ENCODE data around the gene RASSF4. TPM values are rescaled to one million over a fixed set of nuclear protein-coding genes. Genes with fewer than 3 reads are reported as not detected.

Gene RASSF4
- total and polyA plus RNA-seq, 2 experiments from 2014 or later, result 2.1 to 2.3 TPM

DNA sequence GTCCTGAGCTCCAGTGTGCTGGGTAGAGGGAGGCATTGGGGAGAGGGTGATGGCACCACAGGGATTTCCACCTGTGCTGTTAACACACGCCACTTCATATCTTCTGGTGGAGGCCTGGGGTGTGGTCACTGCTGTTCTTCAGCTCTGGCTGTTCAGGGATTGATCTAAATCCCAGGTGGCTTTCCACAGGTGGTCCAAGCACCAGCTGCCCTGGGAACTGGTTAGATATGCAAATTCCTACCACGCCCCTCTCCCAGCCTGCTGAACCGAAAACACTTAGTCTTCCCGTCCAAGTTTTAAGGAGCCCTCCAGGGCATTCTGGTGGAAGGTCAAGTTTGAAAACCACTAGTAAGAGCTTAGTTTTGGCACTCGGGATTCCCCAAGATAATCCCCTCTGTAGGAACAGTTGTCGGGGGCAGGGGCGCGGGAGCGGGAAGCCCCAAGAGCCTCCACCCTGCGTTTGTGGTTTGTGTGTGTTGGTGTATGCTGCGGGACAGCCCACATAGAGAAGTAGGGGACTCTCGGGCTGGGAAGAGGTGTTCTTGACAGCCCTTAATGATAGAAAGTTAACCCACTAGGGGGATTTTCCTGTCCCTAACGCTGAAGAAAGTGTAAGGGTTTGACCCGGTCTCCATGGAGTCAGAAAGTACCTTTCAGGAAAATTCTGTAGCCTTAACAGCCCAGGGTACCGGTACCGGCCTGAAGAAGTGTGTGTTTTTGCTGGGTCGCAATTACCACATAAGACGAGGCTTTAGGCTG, 13.9 kb downstream of the RASSF4 start:
- in situ Hi-C loops (cut with MboI), result no loop called here
- Histone ChIP-seq H3K9ac (no peak overlapping the region), H3K4me2 (ENCODE audit: unreplicated experiment) (no peak overlapping the region), H3K27me3 (replicated peaks; ENCODE audit: insufficient read depth) (no peaks in the 10 kb centered on the region), H3F3A (ENCODE audit: insufficient read depth) (no peaks in the 10 kb centered on the region), H3K9me3 (ENCODE audit: low read depth) (no peaks in the 10 kb centered on the region), H3K4me1 (ENCODE audit: insufficient read depth) (peaks cover 14% of the 10 kb centered on the region), H3K27ac (no peak overlapping the region), H2AFZ (peak overlapping the region; percentile 96; the same call in 1 of the 2 replicates), H3K79me2 (ENCODE audit: insufficient read depth) (no peaks in the 10 kb centered on the region), H3K9me2 (ENCODE audit: insufficient read depth) (no peaks in the 10 kb centered on the region), H4K20me1 (ENCODE audit: insufficient read depth) (no peaks in the 10 kb centered on the region), H3K4me3 (no peak overlapping the region), H3K36me3 (ENCODE audit: low read depth) (no peaks in the 10 kb centered on the region)
- 90 to 91% methylated on average over 18 of the region's 18 CpGs for WGBS, 2 experiments (ENCODE audit: low coverage in 1 of 2, low lambda C conversion rate in 2 of 2, missing lambda C conversion rate in 2 of 2)
- no peak for DNase-seq
- TF ChIP-seq EZH2phosphoT487 (IDR thresholded peaks at IDR 0.05; ENCODE audit: insufficient read depth, low read depth), result no peak

DNA sequence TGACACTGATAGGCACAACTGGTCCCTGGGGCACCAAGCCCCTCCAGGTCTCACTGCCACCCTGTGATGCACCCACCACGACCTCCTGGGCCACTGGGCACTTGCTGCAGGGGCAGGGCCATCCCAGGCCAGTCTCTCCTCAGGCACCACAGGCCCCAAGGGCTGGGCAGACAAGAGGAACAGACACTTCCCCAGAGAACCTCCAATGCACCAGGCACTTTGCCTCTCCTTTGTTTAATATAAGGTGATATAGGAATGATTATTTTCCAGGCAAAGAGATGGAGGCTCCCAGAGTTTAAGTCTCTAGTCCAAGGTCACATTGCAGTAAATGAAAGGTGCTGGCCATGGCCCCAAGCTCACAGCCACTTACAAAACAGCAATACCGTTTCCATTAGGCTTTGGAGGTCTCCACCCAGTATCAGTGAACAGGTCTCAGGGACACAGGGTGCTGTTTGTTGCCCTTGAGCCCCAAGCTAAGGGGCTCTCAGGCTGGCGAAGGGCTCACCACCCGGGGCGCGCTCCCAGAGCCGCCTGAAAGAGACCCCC, 14.6 kb downstream of the RASSF4 start:
- Histone ChIP-seq H3K9me3 (ENCODE audit: low read depth) (no peaks in the 10 kb centered on the region), H2AFZ (peak overlapping the region; percentile 96), H3K27ac (peak overlapping the region; percentile 37; the same call in 1 of the 2 replicates), H3K9ac (peak overlapping the region; percentile 82), H3K36me3 (ENCODE audit: low read depth) (no peaks in the 10 kb centered on the region), H4K20me1 (ENCODE audit: insufficient read depth) (no peaks in the 10 kb centered on the region), H3K27me3 (replicated peaks; ENCODE audit: insufficient read depth) (no peaks in the 10 kb centered on the region), H3K9me2 (ENCODE audit: insufficient read depth) (no peaks in the 10 kb centered on the region), H3K4me2 (ENCODE audit: unreplicated experiment) (peak overlapping the region; percentile 80), H3K4me1 (ENCODE audit: insufficient read depth) (peaks cover 21% of the 10 kb centered on the region), H3K4me3 (peak overlapping the region; percentile 75), H3K79me2 (ENCODE audit: insufficient read depth) (no peaks in the 10 kb centered on the region), H3F3A (ENCODE audit: insufficient read depth) (no peaks in the 10 kb centered on the region)
- 17 to 46% methylated on average over 2 to 7 of the region's 7 CpGs for WGBS, 2 experiments (ENCODE audit: low coverage in 1 of 2, low lambda C conversion rate in 2 of 2, missing lambda C conversion rate in 2 of 2)
- no peak for DNase-seq
- in situ Hi-C loops (cut with MboI), result no loop called here
- TF ChIP-seq EZH2phosphoT487 (IDR thresholded peaks at IDR 0.05; ENCODE audit: insufficient read depth, low read depth), result no peak
- TF ChIP-seq EZH2 (IDR thresholded peaks at IDR 0.05; ENCODE audit: insufficient read depth, poor library complexity, severe bottlenecking), result no peak

DNA sequence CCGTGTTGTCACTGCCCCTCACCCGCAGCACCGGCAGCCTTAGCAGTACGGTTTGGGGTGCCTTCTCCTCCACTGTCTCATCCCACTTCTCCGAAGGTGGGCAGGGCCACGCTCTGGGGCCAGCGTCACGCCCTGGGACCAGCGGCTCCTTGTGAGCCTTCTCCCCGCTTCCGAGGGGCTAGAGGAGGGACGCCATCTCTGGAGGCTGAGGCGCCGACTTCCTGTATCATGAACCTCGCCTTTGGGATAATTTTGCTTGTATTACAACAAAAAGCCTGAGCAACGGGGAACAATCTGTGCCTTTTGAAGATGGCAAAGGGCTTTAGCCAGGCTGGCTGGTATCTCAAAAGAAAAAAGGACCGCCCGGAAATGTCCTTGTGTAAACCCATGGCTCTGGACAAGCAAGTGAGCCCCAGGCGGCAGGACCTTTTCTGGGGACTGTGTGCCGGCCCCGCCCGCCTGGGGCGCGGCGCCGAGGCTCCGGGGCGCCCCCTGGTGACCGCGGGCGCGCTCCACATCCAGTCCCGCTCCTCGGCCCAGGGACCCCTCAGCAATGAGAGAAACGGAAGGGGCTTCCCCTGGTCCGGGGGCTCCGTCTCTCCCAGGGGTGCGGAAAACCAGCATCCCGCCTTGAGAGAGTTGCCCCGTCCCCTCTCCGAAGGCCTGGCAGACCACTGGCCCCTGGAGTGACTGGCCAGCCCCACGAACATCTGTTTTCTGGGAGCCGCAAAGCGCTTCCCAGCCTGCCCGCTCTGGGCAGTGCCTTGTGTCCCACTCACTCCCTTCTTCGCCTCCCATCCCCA, 15.2 kb downstream of the RASSF4 start:
- Histone ChIP-seq H3K27ac (peak overlapping the region; percentile 37), H3K4me2 (ENCODE audit: unreplicated experiment) (peak overlapping the region; percentile 80), H3K9ac (peak overlapping the region; percentile 82), H3K27me3 (replicated peaks; ENCODE audit: insufficient read depth) (no peaks in the 10 kb centered on the region), H3K36me3 (ENCODE audit: low read depth) (no peaks in the 10 kb centered on the region), H3F3A (ENCODE audit: insufficient read depth) (no peaks in the 10 kb centered on the region), H3K4me1 (ENCODE audit: insufficient read depth) (peaks cover 24% of the 10 kb centered on the region), H3K9me3 (ENCODE audit: low read depth) (no peaks in the 10 kb centered on the region), H3K4me3 (peak overlapping the region; percentile 75), H3K79me2 (ENCODE audit: insufficient read depth) (no peaks in the 10 kb centered on the region), H2AFZ (peak overlapping the region; percentile 96), H3K9me2 (ENCODE audit: insufficient read depth) (no peaks in the 10 kb centered on the region), H4K20me1 (ENCODE audit: insufficient read depth) (no peaks in the 10 kb centered on the region)
- no peak for TF ChIP-seq EZH2phosphoT487 (IDR thresholded peaks at IDR 0.05; ENCODE audit: insufficient read depth, low read depth)
- no peak for TF ChIP-seq EZH2 (IDR thresholded peaks at IDR 0.05; ENCODE audit: insufficient read depth, poor library complexity, severe bottlenecking)
- peak; percentile 82 for DNase-seq
- 1 to 2% methylated on average over 43 of the region's 46 CpGs for WGBS, 2 experiments (ENCODE audit: low coverage in 1 of 2, low lambda C conversion rate in 2 of 2, missing lambda C conversion rate in 2 of 2)
- in situ Hi-C loops (cut with MboI), result loop anchor here (25.0 kb wide), 1 partner anchor 1313 kb away; no protein-coding TSS in a partner anchor
